GM12801 (cell line): ENCODE data around the gene TMEM163.

Experiments used
- TF ChIP-seq, protein P1 (sequence below): IDR thresholded peaks from one replicate; pipeline ENCODE4 v1.5.1; 2011; ENCODE audit warnings: control low read depth; ENCODE audit not compliant: insufficient read length; ENCODE audit errors: extremely low read depth

The TMEM163 gene

DNA sequence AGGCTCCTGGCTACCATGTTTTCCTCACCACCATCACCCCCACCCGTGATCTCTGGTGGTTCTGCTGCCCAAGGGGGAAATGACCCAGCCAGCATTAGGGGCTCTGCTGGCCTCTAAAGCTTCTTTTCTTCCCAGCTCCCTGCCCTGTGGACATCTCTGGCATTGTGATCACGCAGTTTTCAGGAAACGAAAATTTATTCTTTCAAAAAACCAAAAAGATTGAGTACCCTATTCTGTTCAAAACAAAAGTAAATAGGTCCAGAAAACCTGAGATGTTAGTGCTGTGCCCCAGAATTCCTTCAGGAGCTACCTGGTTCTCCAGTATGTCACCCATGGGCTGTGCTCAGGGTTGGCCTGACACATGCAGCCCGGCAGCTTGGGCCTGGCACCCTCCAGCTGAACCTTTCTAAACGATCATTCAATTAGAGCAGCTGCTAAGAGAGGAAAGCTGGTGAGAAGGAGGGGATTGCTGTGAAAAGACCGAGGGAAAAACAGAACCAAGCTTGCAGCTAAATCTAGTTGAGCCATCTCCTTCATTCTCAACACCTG is 307.4 kb downstream of the TMEM163 start:
- TF ChIP-seq, protein P1, sequence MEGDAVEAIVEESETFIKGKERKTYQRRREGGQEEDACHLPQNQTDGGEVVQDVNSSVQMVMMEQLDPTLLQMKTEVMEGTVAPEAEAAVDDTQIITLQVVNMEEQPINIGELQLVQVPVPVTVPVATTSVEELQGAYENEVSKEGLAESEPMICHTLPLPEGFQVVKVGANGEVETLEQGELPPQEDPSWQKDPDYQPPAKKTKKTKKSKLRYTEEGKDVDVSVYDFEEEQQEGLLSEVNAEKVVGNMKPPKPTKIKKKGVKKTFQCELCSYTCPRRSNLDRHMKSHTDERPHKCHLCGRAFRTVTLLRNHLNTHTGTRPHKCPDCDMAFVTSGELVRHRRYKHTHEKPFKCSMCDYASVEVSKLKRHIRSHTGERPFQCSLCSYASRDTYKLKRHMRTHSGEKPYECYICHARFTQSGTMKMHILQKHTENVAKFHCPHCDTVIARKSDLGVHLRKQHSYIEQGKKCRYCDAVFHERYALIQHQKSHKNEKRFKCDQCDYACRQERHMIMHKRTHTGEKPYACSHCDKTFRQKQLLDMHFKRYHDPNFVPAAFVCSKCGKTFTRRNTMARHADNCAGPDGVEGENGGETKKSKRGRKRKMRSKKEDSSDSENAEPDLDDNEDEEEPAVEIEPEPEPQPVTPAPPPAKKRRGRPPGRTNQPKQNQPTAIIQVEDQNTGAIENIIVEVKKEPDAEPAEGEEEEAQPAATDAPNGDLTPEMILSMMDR = no peak

GRCh38 chr2:134410831-134411231 is 308.0 kb downstream of the TMEM163 start:
- TF ChIP-seq, protein P1 = no peak

DNA sequence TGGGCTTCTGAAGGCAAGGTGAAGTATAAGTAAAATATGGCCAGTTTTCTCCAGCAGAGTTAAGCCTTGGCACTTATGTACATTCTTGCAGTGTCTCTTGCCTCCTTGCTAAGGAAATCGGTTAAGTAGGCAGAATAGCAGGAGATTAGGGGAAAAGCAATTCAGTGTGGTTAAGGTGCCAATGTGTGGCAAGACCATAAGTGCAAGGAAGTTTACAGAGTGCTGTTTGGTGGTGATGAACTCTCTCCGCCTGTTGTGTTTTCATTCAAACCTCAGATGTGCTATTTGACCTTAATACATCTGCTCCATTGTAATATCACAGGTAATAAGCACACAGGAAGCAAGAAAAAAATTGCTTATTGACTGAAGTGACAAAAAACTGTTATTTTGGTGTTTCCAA is 308.8 kb downstream of the TMEM163 start:
- TF ChIP-seq, protein P1 = no peak

- TF ChIP-seq, protein P1 = no peak
Observed at GRCh38 chr2:134408791-134409190, 310.0 kb downstream of the TMEM163 start.

DNA sequence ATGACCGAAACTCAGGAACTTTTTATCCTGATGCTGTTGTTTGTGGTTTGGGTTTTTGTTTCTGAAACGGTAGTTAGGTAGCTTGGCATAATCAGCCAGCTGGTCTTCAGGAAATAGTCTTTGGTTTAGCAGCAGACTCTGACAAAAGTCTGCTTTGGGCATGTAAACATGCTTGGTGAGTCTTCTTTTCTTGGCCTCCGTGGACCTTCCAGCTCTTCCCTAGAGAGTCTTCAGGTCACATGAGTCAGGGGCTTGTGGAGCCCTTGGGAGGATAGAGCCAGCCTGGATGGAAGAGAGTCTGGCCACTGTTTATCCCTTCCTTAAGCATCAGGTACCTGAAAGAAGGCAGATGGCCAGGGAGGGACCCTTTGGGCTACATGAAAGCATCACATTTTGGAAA is 310.4 kb downstream of the TMEM163 start:
- TF ChIP-seq, protein P1 = no peak

DNA sequence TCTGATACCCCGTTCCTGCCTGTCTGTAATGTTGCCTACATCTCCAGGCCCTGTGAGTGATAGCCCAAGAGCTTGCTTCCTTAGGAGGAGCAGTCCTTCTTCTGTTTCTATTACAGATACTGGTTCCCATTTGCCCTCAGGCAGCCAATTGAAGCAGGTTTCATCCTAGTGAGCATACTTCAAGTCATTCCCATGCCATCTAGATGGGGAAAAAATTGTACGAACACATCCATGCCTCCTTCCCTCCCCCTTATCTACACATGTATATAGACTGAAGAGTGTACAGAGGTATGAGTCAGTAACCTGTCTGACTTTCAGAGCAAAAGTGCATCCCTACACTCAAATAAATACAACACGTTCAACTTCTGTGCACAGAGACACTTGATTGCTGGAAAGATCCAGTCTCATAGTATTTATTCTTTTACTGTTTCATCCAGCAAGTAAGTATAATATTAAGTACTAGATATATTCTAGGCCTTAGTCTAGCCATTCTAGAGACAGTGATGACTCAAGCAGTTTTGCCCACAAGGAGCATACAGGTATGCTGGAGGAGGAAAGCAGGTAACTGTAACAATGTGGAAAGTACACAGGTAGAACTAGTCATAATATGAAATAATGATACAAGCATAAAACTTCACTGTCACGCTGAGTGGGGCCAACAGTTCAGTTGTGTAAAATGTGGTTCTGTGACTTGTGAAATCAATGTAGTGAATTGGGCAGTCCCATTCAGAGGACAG is 311.5 kb downstream of the TMEM163 start:
- TF ChIP-seq, protein P1 = no peak

- TF ChIP-seq, protein P1 = no peak
Observed at GRCh38 chr2:134406736-134407135, 312.1 kb downstream of the TMEM163 start.
